ENCODE results near the gene FOXM1. TPM values are rescaled to one million over a fixed set of nuclear protein-coding genes. Genes with fewer than 3 reads are reported as not detected.

The FOXM1 gene
- total and polyA plus RNA-seq, 10 of the 15 experiments (the other 5 are each of a cell fraction or from before 2014, with no cell fraction given), result 15.1 to 63.2 (median 34.2) TPM

- BruUV-seq (replicated peaks), result no TSS peak
- H4K20me1 ChIP-seq (ENCODE audit: control insufficient read depth, insufficient read depth), result no peaks in the 10 kb centered on the region
- intact Hi-C loops (cut with micrococcal nuclease; ENCODE audit: unreplicated experiment), result no loop called here
- H3K4me2 ChIP-seq (ENCODE audit: control insufficient read depth, insufficient read depth), result no peak overlapping the region
- H3K9me3 ChIP-seq (replicated peaks; ENCODE audit: control insufficient read depth, insufficient read depth, low read length), result no peaks in the 10 kb centered on the region
- no peak overlapping the region for H3K9ac ChIP-seq (ENCODE audit: control insufficient read depth, insufficient read depth, low read length)
- peaks cover 11% of the 10 kb centered on the region in 2 experiments; a peak in 3 of 4 replicates for H3K36me3 ChIP-seq (ENCODE audit: control insufficient read depth in 2 of 2, insufficient read depth in 2 of 2, low read length in 1 of 2)
- H2AFZ ChIP-seq (ENCODE audit: control insufficient read depth, low read depth, low read length), result no peak overlapping the region
- peak; percentile 27; the same call in 1 of the 2 replicates for TF ChIP-seq POLR2A (IDR thresholded peaks at IDR 0.05; ENCODE audit: low read depth, low read length)
- TF ChIP-seq RELA (IDR thresholded peaks at IDR 0.05; ENCODE audit: borderline replicate concordance, partially characterized antibody), result no peak
- ATAC-seq (no peak), FAIRE-seq (no peak), DNase-seq (ENCODE audit: low read depth, low spot score) (no peak)
- SMC1A ChIA-PET (ENCODE audit: uncharacterized antibody, unreplicated experiment), result interaction anchor here (1.6 kb wide), 1 partner anchor 17 kb away, joined by 3 read pairs; no protein-coding TSS in a partner anchor
- POLR2A ChIA-PET, result no interaction called here
- in situ Hi-C loops (cut with MboI), result no loop called here
- CTCF ChIA-PET, result interaction anchor here (0.6 to 1.6 kb wide), 2 partner anchors 12 to 39 kb away, joined by 3 to 4 read pairs; no protein-coding TSS in a partner anchor
- no peak overlapping the region for H3K4me3 ChIP-seq
- no peaks in the 10 kb centered on the region for H3K79me2 ChIP-seq (ENCODE audit: control insufficient read depth, insufficient read depth, low read length)
- no peaks in the 10 kb centered on the region for H3K27me3 ChIP-seq (replicated peaks in 1 of 2; ENCODE audit: control insufficient read depth in 2 of 2, insufficient read depth in 2 of 2, low read length in 1 of 2)
- WGBS (ENCODE audit: insufficient coverage, insufficient replicate concordance, low lambda C conversion rate, missing lambda C conversion rate), result 76% methylated on average over 7 of the region's 7 CpGs
- no peak overlapping the region for H3K27ac ChIP-seq (ENCODE audit: control insufficient read depth, insufficient read depth)
- no peaks in the 10 kb centered on the region for H3K4me1 ChIP-seq (ENCODE audit: control insufficient read depth, insufficient read depth, low read length)
- RAD21 ChIA-PET (ENCODE audit: unreplicated experiment), result no interaction called here
These were observed 19.4 kb downstream of the FOXM1 start for GRCh38 chr12:2857576-2857975.

DNA sequence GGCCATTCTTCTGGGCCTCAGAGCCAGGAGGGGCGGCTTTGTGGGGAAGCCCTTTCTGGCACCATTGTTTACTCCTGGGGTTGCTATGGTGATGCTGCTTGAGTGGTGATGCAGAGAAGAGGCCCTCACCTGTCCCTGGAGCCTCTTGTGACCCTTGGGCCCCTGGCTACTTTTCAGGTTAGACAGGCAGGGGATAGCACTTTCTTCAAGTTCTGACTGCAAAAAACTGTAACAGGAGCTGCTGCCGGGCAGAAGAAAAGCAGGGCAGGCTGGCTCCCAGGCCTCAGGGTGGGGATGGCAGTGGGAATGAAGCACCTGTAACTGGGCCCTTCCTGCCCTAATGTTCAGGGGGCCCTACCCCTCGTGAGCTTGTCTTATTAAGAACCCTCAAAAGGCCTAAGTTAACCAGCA is 19.9 kb downstream of the FOXM1 start, which contains the start of gene TEX52:
TSS of gene TEX52 (minus strand) at position 19 of the 411 bp plus-strand sequence. CDS start at position 6, 13 bp downstream.
- DNase-seq (ENCODE audit: low read depth, low spot score), result no peak
- Histone ChIP-seq H2AFZ (ENCODE audit: control insufficient read depth, low read depth, low read length) (no peak within 1 kb of the TSS), H3K36me3 (ENCODE audit: control insufficient read depth in 2 of 2, insufficient read depth in 2 of 2, low read length in 1 of 2) (peaks cover 11% of the 10 kb centered on the region in 2 experiments; a peak in 3 of 4 replicates), H3K9ac (ENCODE audit: control insufficient read depth, insufficient read depth, low read length) (no peak within 1 kb of the TSS), H3K9me3 (replicated peaks; ENCODE audit: control insufficient read depth, insufficient read depth, low read length) (no peaks in the 10 kb centered on the region), H4K20me1 (ENCODE audit: control insufficient read depth, insufficient read depth) (no peaks in the 10 kb centered on the region), H3K4me2 (ENCODE audit: control insufficient read depth, insufficient read depth) (no peak within 1 kb of the TSS), H3K79me2 (ENCODE audit: control insufficient read depth, insufficient read depth, low read length) (no peaks in the 10 kb centered on the region), H3K4me1 (ENCODE audit: control insufficient read depth, insufficient read depth, low read length) (no peaks in the 10 kb centered on the region), H3K4me3 (no peak within 1 kb of the TSS), H3K27me3 (replicated peaks in 1 of 2; ENCODE audit: control insufficient read depth in 2 of 2, insufficient read depth in 2 of 2, low read length in 1 of 2) (no peaks in the 10 kb centered on the region), H3K27ac (ENCODE audit: control insufficient read depth, insufficient read depth) (no peak within 1 kb of the TSS)
- no TSS peak for BruUV-seq (replicated peaks)
- FAIRE-seq, result no peak
- ATAC-seq, result no peak; the same call in 2 of the 3 replicates
- SMC1A ChIA-PET (ENCODE audit: uncharacterized antibody, unreplicated experiment), result no interaction called here
- intact Hi-C loops (cut with micrococcal nuclease; ENCODE audit: unreplicated experiment), result no loop called here
- POLR2A ChIA-PET, result no interaction called here
- TF ChIP-seq NKRF (conservative IDR thresholded peaks at IDR 0.05) (no peak), POLR2A (IDR thresholded peaks at IDR 0.05; ENCODE audit: low read depth, low read length) (peak; percentile 27; the same call in 1 of the 2 replicates)
- RAD21 ChIA-PET (ENCODE audit: unreplicated experiment), result no interaction called here
- in situ Hi-C loops (cut with MboI), result no loop called here
- 88% methylated on average over 3 of the region's 3 CpGs for WGBS (ENCODE audit: insufficient coverage, insufficient replicate concordance, low lambda C conversion rate, missing lambda C conversion rate)
- CTCF ChIA-PET, result interaction anchor here (1.6 kb wide), 1 partner anchor 11 kb away, joined by 4 read pairs; no protein-coding TSS in a partner anchor

Measured in GM12878 (cell line).